Gastroesophageal sphincter (tissue), 4 donors: ENCODE results near the gene ZNF304. TPM values are rescaled to one million over a fixed set of nuclear protein-coding genes. Genes with fewer than 3 reads are reported as not detected.

Experiments used
- ATAC-seq: fragments of 150-250 bp; one replicate; pipeline ENCODE4 v1.9.1; 2016; ENCODE audit warnings: mild to moderate bottlenecking, moderate library complexity
- H3K27ac ChIP-seq, 4 donors: fragments of 200-600 bp; sonication (generic) in 3 of 4; 1 replicate in 3 of 4; 2 replicates in 1 of 4; pipeline ENCODE4 v1.5.1; 2016 to 2019
- H3K27me3 ChIP-seq: fragments of 200-600 bp; sonication (generic); one replicate; pipeline ENCODE4 v1.5.1; 2019
- H3K36me3 ChIP-seq, 2 donors: fragments of 200-600 bp; sonication (generic); one replicate each; pipeline ENCODE4 v1.5.1; 2019; ENCODE audit warnings: control low read depth in 1 of 2
- H3K4me1 ChIP-seq, 3 donors: fragments of 200-600 bp; sonication (generic); 1 replicate in 2 of 3; 2 replicates in 1 of 3; pipeline ENCODE4 v1.5.1; 2016 to 2019; ENCODE audit warnings: control low read depth in 2 of 3
- H3K4me3 ChIP-seq, 2 donors: fragments of 200-600 bp; sonication (generic); one replicate each; pipeline ENCODE4 v1.5.1; 2019; ENCODE audit warnings: mild to moderate bottlenecking in 1 of 2, moderate library complexity in 1 of 2
- H3K9me3 ChIP-seq, 3 donors: fragments of 200-600 bp; sonication (generic); one replicate each; pipeline ENCODE4 v1.5.1; 2017 to 2019; ENCODE audit warnings: control low read depth in 2 of 3
- EP300 ChIP-seq: sonication (generic); formaldehyde crosslinking; IDR thresholded peaks from one replicate; pipeline ENCODE4 v1.6.1; 2017; ENCODE audit warnings: antibody characterized with exemption, mild to moderate bottlenecking
- POLR2A ChIP-seq, 2 donors: fragments of 450-650 bp; IDR thresholded peaks; one replicate each; pipeline ENCODE4 v1.6.1; 2017; ENCODE audit warnings: antibody characterized with exemption in 2 of 2, mild to moderate bottlenecking in 2 of 2, moderate library complexity in 1 of 2
- POLR2AphosphoS5 ChIP-seq: sonication (generic); formaldehyde crosslinking; IDR thresholded peaks from one replicate; pipeline ENCODE4 v1.6.1; 2017; ENCODE audit warnings: antibody characterized with exemption
- WGBS, 2 donors: methylation state at CpG; one replicate each; pipeline ENCODE4 v1.1.5; 2018; ENCODE audit warnings: low coverage in 1 of 2; 5-methylcytosine and 5-hydroxymethylcytosine counted together
- total RNA-seq, 4 donors: library from RNA; depleted of rRNA; stranded (reverse); fragments of >200 nt; gene quantifications; one replicate each; pipeline ENCODE4 v1.1.0, GENCODE V29; 2016
- TF ChIP-seq, protein P1 (sequence below), 4 experiments: fragments of 200-600 bp in 2 of 4; fragments of 450-650 bp in 2 of 4; sonication (generic) in 1 of 4; IDR thresholded peaks; one replicate each; pipeline ENCODE4 v1.5.1; 2017 to 2019; ENCODE audit warnings: antibody characterized with exemption in 4 of 4, mild to moderate bottlenecking in 2 of 4, moderate library complexity in 2 of 4

ZNF304 gene
- total RNA-seq = 10 to 100 TPM in 3 of 4 donors, 1 to 10 TPM in 1; 9.2 to 12.2 (median 10.9) TPM

DNA sequence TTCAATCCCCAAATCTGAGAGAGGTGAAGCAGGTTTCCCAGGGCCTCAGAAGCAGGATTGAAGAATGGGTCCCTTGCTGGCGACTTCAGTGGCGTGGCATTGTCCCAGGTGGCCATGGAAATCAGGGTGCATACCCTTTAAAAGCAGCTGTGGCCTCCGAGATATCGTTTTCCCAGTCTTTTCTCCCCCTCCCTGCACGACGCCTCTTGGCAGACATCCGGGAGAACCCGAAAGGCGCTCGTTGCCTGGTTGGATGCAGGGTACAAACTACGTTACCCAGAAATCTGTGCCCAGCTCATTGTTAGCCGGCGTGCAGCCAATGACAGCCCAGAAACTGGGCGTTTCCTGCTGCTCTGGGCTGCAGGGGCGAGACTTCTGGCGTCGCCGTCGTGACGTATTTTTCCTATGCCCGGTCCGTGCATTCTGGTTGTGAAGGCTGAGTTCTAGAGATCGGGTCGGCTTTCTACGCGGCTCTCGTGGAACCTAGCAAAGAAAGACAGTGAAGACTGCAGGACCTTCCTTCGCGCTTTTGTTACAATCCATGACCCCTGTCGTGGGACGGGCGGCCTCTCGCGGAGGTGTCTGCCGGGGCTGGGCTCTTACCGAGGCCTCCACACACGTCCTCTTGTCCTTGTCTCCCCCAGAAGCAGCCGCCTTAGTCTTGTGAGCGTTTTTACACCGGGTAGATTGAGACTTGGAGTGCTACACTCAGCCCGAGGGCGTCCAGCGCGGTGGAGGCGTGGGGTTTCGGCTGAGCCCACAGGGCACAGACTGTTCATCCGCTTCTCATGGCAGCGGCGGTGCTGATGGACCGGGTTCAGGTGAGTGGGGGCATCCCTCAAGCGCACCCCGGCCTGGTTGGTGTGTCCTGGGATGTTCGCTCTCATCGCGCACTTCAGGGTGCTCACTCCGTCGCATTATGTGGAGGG is at the start of gene ZNF304:
Gene ZNF304 (plus strand): TSS at position 395 of the 929 bp plus-strand sequence. CDS start 394 bp downstream, at position 789.
- Histone ChIP-seq H3K36me3 (peaks cover 0 to 37% of the 10 kb centered on the region in 2 donors), H3K4me3 (peak within 1 kb of the TSS; percentile 60 to 93), H3K27me3 (no peaks in the 10 kb centered on the region), H3K9me3 (peaks cover 0 to 39% (median 0%) of the 10 kb centered on the region in 3 donors), H3K4me1 (peaks cover 0 to 34% (median 9%) of the 10 kb centered on the region in 3 donors), H3K27ac (peak within 1 kb of the TSS; percentile 39 to 89 (median 86))
- ATAC-seq = peak; percentile 100
- TF ChIP-seq POLR2AphosphoS5 = peak; percentile 78
- TF ChIP-seq, protein P1, sequence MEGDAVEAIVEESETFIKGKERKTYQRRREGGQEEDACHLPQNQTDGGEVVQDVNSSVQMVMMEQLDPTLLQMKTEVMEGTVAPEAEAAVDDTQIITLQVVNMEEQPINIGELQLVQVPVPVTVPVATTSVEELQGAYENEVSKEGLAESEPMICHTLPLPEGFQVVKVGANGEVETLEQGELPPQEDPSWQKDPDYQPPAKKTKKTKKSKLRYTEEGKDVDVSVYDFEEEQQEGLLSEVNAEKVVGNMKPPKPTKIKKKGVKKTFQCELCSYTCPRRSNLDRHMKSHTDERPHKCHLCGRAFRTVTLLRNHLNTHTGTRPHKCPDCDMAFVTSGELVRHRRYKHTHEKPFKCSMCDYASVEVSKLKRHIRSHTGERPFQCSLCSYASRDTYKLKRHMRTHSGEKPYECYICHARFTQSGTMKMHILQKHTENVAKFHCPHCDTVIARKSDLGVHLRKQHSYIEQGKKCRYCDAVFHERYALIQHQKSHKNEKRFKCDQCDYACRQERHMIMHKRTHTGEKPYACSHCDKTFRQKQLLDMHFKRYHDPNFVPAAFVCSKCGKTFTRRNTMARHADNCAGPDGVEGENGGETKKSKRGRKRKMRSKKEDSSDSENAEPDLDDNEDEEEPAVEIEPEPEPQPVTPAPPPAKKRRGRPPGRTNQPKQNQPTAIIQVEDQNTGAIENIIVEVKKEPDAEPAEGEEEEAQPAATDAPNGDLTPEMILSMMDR (IDR thresholded peaks at IDR 0.05) = peak in 1 of 4 experiments; percentile 7
- peak in 1 of 2 donors; percentile 15 for TF ChIP-seq POLR2A (IDR thresholded peaks at IDR 0.05)
- TF ChIP-seq EP300 = no peak
- 0% methylated on average over 4 of the region's 57 CpGs for WGBS, 2 donors

DNA sequence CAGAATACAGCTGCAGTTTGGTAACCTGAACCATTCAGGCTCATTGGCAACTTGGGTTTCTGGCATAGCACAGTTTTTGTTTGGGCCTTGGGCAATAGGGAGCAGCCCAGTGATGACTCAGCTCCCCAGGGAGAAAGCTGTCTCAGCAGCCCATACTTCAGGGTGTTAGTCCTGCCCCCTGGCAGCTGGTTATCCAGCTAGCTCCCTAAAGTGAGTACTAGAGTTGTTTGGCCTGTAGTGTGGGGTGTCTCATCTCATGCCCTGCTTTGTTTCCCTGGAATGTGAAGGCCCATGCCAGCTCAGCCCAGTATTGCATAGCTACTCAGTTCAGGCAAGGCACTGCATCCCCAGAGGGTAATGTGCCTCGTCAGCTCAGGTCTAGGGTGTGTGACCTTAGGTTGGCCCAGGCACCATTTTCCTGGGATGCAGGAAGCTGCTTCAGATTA is 49.0 kb upstream of the ZNF304 start:
- Histone ChIP-seq H3K27me3 (no peaks in the 10 kb centered on the region), H3K4me3 (no peak overlapping the region), H3K4me1 (peaks cover 0 to 27% (median 0%) of the 10 kb centered on the region in 3 donors), H3K27ac (no peak overlapping the region), H3K9me3 (peaks cover 0 to 10% (median 0%) of the 10 kb centered on the region in 3 donors), H3K36me3 (peaks cover 0 to 81% of the 10 kb centered on the region in 2 donors)
- no CpG with 5 or more reads among the region's 1 CpG for WGBS, 2 donors
- TF ChIP-seq EP300 = no peak
- no peak for TF ChIP-seq POLR2AphosphoS5
- TF ChIP-seq POLR2A (IDR thresholded peaks at IDR 0.05) = no peak
- TF ChIP-seq, protein P1 (IDR thresholded peaks at IDR 0.05) = no peak
- ATAC-seq = no peak

DNA sequence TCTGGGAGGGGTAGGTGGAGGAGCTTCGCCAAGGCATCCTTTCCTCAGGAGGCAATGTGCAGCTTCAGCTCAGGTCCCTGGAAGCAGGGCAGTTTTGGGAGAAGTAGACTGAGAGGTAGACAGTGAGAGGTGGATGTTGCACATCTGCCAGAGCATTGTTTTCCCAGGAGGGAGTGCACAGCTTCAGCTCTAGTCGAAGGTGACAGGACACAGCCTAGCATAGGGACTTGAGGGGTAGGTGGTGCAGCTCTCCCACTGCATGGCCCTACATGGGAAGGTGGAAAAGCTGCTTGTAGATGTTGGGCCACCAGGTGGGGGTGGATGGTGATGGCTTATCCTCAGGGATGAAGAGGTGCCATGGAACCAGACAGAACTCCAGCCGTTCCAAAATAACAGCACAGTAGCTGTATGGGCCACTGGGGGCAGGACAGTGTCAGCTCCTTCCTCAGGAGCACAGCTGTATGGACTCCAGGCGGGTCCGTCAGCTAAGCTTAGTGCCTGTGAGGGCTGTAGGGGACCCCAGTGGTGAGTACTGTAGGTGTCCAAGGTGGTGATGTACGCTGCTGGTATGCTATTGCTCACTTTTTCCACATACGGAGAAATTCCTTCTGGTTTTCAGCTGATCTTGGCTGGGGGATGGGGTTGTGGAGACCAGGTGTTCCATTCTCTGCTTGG is 48.2 kb upstream of the ZNF304 start:
- TF ChIP-seq, protein P1 (IDR thresholded peaks at IDR 0.05) = no peak
- TF ChIP-seq POLR2A (IDR thresholded peaks at IDR 0.05) = no peak
- 66% methylated on average over 2 of the region's 7 CpGs; no CpG with 5 or more reads in 1 of the 2 donors for WGBS, 2 donors
- H3K4me3 ChIP-seq = no peak overlapping the region
- no peak for ATAC-seq
- peaks cover 0 to 10% (median 0%) of the 10 kb centered on the region in 3 donors for H3K9me3 ChIP-seq
- H3K27ac ChIP-seq = no peak overlapping the region
- H3K36me3 ChIP-seq = peaks cover 0 to 74% of the 10 kb centered on the region in 2 donors
- H3K4me1 ChIP-seq = peaks cover 0 to 27% (median 0%) of the 10 kb centered on the region in 3 donors
- no peaks in the 10 kb centered on the region for H3K27me3 ChIP-seq

DNA sequence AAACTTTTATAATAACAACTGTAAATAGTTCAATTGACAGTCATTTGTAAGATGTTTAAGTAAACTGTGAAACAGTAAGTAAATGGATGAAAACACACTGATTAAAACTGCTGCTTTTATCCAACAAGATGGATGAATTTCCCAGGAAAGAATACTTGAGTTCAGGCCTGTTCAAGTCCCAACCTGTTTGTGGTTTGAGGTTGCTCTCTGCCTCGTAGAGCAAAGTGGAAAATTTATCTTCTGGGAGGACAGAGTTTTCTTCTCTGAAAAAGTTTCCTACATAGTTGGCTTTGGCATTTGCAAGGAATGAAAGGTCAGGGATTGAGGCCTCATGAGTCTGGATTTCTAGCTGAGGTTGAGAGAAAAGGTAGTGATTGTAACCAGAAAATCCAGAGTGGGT is 46.0 kb upstream of the ZNF304 start:
- ATAC-seq = no peak
- WGBS, 2 donors = 0% methylated on average over 1 of the region's 1 CpG
- TF ChIP-seq, protein P1 (IDR thresholded peaks at IDR 0.05) = no peak
- TF ChIP-seq POLR2A (IDR thresholded peaks at IDR 0.05) = no peak
- TF ChIP-seq EP300 = no peak
- no peak for TF ChIP-seq POLR2AphosphoS5
- peaks cover 0 to 59% of the 10 kb centered on the region in 2 donors for H3K36me3 ChIP-seq
- H3K27ac ChIP-seq = no peak overlapping the region
- no peaks in the 10 kb centered on the region for H3K9me3 ChIP-seq
- no peak overlapping the region for H3K4me3 ChIP-seq
- H3K4me1 ChIP-seq = peaks cover 0 to 27% (median 0%) of the 10 kb centered on the region in 3 donors
- no peaks in the 10 kb centered on the region for H3K27me3 ChIP-seq
